GM18517 (cell line): ENCODE measurements around the gene SSH2.

Experiments used
- ATAC-seq: cut with Tn5 transposase; IDR thresholded peaks from one replicate; pipeline ENCODE4 v1.9.1; 2021; ENCODE audit warnings: mild to moderate bottlenecking, moderate library complexity; ENCODE audit not compliant: unreplicated experiment

Gene SSH2

GRCh38 chr17:29839656-29840055 lies 90.4 kb downstream of the SSH2 start:
- ATAC-seq: no peak

- ATAC-seq: no peak
Measured at GRCh38 chr17:29838961-29839360, 91.1 kb downstream of the SSH2 start.

GRCh38 chr17:29837531-29837930 lies 92.5 kb downstream of the SSH2 start:
- ATAC-seq: no peak

- no peak for ATAC-seq
Measured at GRCh38 chr17:29836643-29837042, 93.4 kb downstream of the SSH2 start.

GRCh38 chr17:29835435-29836351 lies 94.3 kb downstream of the SSH2 start:
- no peak for ATAC-seq

- no peak for ATAC-seq
Measured at GRCh38 chr17:29833801-29834200, 96.2 kb downstream of the SSH2 start.

GRCh38 chr17:29828676-29829284 lies 101.2 kb downstream of the SSH2 start:
- ATAC-seq: no peak

- no peak for ATAC-seq
Measured at GRCh38 chr17:29827179-29827578, 102.8 kb downstream of the SSH2 start.

- ATAC-seq: no peak
Measured at GRCh38 chr17:29826114-29826692, 103.8 kb downstream of the SSH2 start.

- ATAC-seq: no peak
Measured at GRCh38 chr17:29825604-29826003, 104.4 kb downstream of the SSH2 start.

- ATAC-seq: no peak
Measured at GRCh38 chr17:29821897-29822296, 108.1 kb downstream of the SSH2 start.

- ATAC-seq: no peak
Measured at GRCh38 chr17:29820425-29820824, 109.6 kb downstream of the SSH2 start.

- no peak for ATAC-seq
Measured at GRCh38 chr17:29807520-29808361, 122.3 kb downstream of the SSH2 start.

- ATAC-seq: no peak
Measured at GRCh38 chr17:29802246-29802645, 127.8 kb downstream of the SSH2 start.

GRCh38 chr17:29800457-29800856 lies 129.6 kb downstream of the SSH2 start:
- ATAC-seq: no peak

GRCh38 chr17:29796652-29797051 lies 133.4 kb downstream of the SSH2 start:
- no peak for ATAC-seq

GRCh38 chr17:29793501-29793900 lies 136.5 kb downstream of the SSH2 start:
- ATAC-seq: no peak

- no peak for ATAC-seq
Measured at GRCh38 chr17:29791336-29792080, 138.5 kb downstream of the SSH2 start.

GRCh38 chr17:29789196-29790170 lies 140.5 kb downstream of the SSH2 start:
- no peak for ATAC-seq
